SU-DHL-6 (cell line): ENCODE results near the gene TIPARP.

Experiments used
- H2AFZ ChIP-seq: fragments of 200-600 bp; sonication (generic); 2 replicates; pipeline ENCODE4 v1.6.1; 2014; ENCODE audit warnings: low read depth, mild to moderate bottlenecking, moderate library complexity, mixed read lengths, antibody characterized with exemption, low read length; ENCODE audit not compliant: severe bottlenecking
- H3F3A ChIP-seq: fragments of 200-600 bp; shearing (Covaris generic); 2 replicates; pipeline ENCODE4 v1.6.0; 2016; ENCODE audit warnings: antibody characterized with exemption, mild to moderate bottlenecking; ENCODE audit not compliant: insufficient read depth
- H3K27ac ChIP-seq: fragments of 200-600 bp; sonication (generic); 2 replicates; pipeline ENCODE4 v1.5.1; 2016; ENCODE audit warnings: low read depth, mild to moderate bottlenecking, low read length, moderate library complexity, mixed read lengths
- H3K27me3 ChIP-seq: fragments of 200-600 bp; sonication (generic), shearing (Covaris generic); 2 replicates; pipeline ENCODE4 v1.6.0; 2014; ENCODE audit warnings: mild to moderate bottlenecking, low read length
- H3K36me3 ChIP-seq: fragments of 200-600 bp; sonication (generic); 2 replicates; pipeline ENCODE4 v1.6.1; 2014; ENCODE audit warnings: mild to moderate bottlenecking, low read length, mixed read lengths
- H3K4me2 ChIP-seq: fragments of 300-600, 200-600 bp; shearing (Covaris generic), sonication (generic); 2 replicates; pipeline ENCODE4 v1.6.0; 2014; ENCODE audit warnings: low read length, low read depth, mild to moderate bottlenecking; ENCODE audit not compliant: poor library complexity, severe bottlenecking
- H3K4me3 ChIP-seq: fragments of 200-600 bp; sonication (generic); 2 replicates; pipeline ENCODE4 v1.5.1; 2014; ENCODE audit warnings: antibody characterized with exemption, low read length, mild to moderate bottlenecking, mixed read lengths; ENCODE audit not compliant: insufficient read depth, poor library complexity, severe bottlenecking
- H3K79me2 ChIP-seq: fragments of 200-600 bp; sonication (generic); 2 replicates; pipeline ENCODE4 v1.6.1; 2014; ENCODE audit warnings: mild to moderate bottlenecking, low read length, moderate library complexity; ENCODE audit not compliant: insufficient read depth
- H3K9ac ChIP-seq: fragments of 200-600 bp; sonication (generic); 2 replicates; pipeline ENCODE4 v1.7.0; 2014; ENCODE audit warnings: mild to moderate bottlenecking, low read length
- H3K9me2 ChIP-seq: fragments of 200-600 bp; sonication (generic); replicated peaks from 2 replicates; pipeline ENCODE4 v1.6.1; 2014; ENCODE audit warnings: low read length; ENCODE audit not compliant: insufficient read depth
- H3K9me3 ChIP-seq: fragments of 200-600 bp; sonication (generic); 2 replicates; pipeline ENCODE4 v1.6.1; 2014; ENCODE audit warnings: low read length, mixed read lengths; ENCODE audit not compliant: insufficient read depth
- H4K20me1 ChIP-seq: fragments of 200-600 bp; sonication (generic); 2 replicates; pipeline ENCODE4 v1.6.1; 2014; ENCODE audit warnings: low read depth, mild to moderate bottlenecking, antibody characterized with exemption, low read length, moderate library complexity, mixed read lengths
- CTCF ChIP-seq: fragments of 200-600 bp; sonication (generic); IDR thresholded peaks from one replicate; pipeline ENCODE4 v1.5.1; 2017; ENCODE audit warnings: antibody characterized with exemption, mild to moderate bottlenecking, low read length, moderate library complexity; ENCODE audit not compliant: insufficient read depth, poor library complexity, severe bottlenecking
- EZH2phosphoT487 ChIP-seq: fragments of 200-600 bp; sonication (generic), shearing (Covaris generic); conservative IDR thresholded peaks from 2 replicates; pipeline ENCODE4 v1.6.1; 2018; ENCODE audit warnings: mild to moderate bottlenecking, antibody characterized with exemption, low read length, moderate library complexity, mixed read lengths

TIPARP gene

GRCh38 chr3:156643729-156644389 is 30.5 kb upstream of the TIPARP start:
- H2AFZ ChIP-seq: no peak overlapping the region
- H3K4me3 ChIP-seq: no peak overlapping the region
- no peaks in the 10 kb centered on the region for H3F3A ChIP-seq
- H3K9me2 ChIP-seq: no peaks in the 10 kb centered on the region
- no peaks in the 10 kb centered on the region for H3K79me2 ChIP-seq
- no peak overlapping the region for H3K4me2 ChIP-seq
- H3K27ac ChIP-seq: no peak overlapping the region
- H3K27me3 ChIP-seq: no peaks in the 10 kb centered on the region
- no peaks in the 10 kb centered on the region for H3K36me3 ChIP-seq
- H3K9me3 ChIP-seq: no peaks in the 10 kb centered on the region
- no peaks in the 10 kb centered on the region for H4K20me1 ChIP-seq
- no peak for TF ChIP-seq EZH2phosphoT487
- no peak for TF ChIP-seq CTCF
- no peak overlapping the region for H3K9ac ChIP-seq

- H3F3A ChIP-seq: no peaks in the 10 kb centered on the region
- H3K4me2 ChIP-seq: no peak overlapping the region
- H3K27ac ChIP-seq: no peak overlapping the region
- H3K79me2 ChIP-seq: no peaks in the 10 kb centered on the region
- no peak overlapping the region for H3K9ac ChIP-seq
- H4K20me1 ChIP-seq: no peaks in the 10 kb centered on the region
- H3K9me3 ChIP-seq: no peaks in the 10 kb centered on the region
- H2AFZ ChIP-seq: no peak overlapping the region
- H3K9me2 ChIP-seq: no peaks in the 10 kb centered on the region
- TF ChIP-seq CTCF: no peak
- no peak for TF ChIP-seq EZH2phosphoT487
- no peaks in the 10 kb centered on the region for H3K36me3 ChIP-seq
- no peaks in the 10 kb centered on the region for H3K27me3 ChIP-seq
- H3K4me3 ChIP-seq: no peak overlapping the region
These were observed 29.4 kb upstream of the TIPARP start for GRCh38 chr3:156644958-156645357.

- Histone ChIP-seq H3K27me3 (no peaks in the 10 kb centered on the region), H4K20me1 (no peaks in the 10 kb centered on the region), H3K4me3 (no peak overlapping the region), H3K79me2 (no peaks in the 10 kb centered on the region), H3K9me2 (no peaks in the 10 kb centered on the region), H2AFZ (no peak overlapping the region), H3K9me3 (no peaks in the 10 kb centered on the region), H3K36me3 (no peaks in the 10 kb centered on the region), H3F3A (no peaks in the 10 kb centered on the region), H3K27ac (no peak overlapping the region), H3K9ac (no peak overlapping the region), H3K4me2 (no peak overlapping the region)
- TF ChIP-seq EZH2phosphoT487: no peak
- TF ChIP-seq CTCF: no peak
These were observed 27.4 kb upstream of the TIPARP start for GRCh38 chr3:156646958-156647357.
